ENCODE results near the gene VEGFB.
A peak's percentile ranks its signal among the peaks of the same experiment; 100 is the strongest.

VEGFB gene

DNA sequence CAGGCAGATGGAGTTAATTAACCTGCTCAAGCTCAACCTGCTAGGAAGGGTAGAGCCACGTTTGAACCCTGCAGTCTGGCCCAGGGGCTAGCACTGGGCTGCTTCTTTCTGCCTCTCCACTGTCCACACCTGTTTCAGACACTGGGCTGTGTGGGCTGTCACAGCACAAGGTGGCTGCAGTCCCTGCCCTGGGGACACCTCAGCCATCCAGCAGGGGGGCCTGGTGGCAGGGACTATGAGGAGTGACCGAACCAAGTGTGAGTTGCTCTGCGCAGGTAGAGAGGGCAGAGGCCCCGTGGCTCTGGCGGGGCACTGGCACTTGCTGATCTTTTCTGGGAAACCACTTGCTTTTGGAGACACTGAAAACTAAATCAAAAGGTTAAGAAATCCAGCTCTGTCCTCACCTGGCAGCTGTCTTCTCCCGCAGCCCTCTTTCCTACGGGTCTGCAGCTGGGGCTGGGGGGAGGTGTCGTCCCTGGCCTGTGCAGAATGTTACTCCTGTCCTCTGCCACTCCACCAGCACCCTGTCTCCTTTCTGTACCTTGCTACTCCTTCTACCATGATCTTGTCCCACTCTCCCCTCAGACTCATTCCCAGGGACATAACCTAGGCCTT is 44.3 kb downstream of the VEGFB start:
- H3K4me3 ChIP-seq (ENCODE audit: low read depth, low read length): no peak overlapping the region
- no peak for TF ChIP-seq CTCF (IDR thresholded peaks at IDR 0.05; ENCODE audit: borderline replicate concordance, insufficient read depth, low read depth, low read length)

DNA sequence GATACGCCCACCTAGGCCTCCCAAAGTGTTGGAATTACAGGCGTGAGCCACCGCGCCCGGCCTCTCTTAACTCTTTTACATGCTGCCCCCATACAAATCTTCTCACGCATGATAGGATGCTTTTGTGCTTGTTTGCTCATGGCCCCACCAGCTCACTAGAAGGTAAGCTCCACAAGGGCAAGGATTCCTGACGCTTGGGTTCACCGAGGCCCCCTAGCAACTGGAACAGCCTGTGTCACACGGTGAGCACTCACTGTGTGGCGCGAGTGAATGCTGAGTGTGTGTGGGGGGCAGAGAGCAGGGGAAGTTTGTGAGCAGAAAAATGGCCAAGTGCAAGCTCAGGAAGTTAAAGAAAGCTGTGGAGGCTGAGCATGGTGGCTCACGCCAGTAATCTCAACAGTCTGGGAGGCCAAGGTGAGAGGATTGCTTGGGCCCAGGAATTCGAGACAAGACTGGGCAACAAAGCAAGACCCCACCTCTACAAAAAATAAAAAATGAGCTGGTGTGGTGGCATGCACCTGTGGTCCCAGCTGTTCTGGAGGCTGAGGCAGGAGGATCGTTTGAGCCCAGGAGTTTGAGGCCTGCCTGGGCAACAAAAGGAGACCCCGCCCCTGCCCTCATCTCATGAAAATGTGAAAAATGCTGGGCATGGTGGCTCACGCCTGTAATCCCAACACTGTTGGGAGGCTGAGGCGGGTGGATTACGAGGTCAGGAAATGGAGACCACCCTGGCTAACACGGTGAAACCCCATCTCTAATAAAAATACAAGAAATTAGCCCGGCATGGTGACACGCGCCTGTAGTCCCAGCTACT is 47.8 kb downstream of the VEGFB start:
- TF ChIP-seq CTCF (IDR thresholded peaks at IDR 0.05; ENCODE audit: borderline replicate concordance, insufficient read depth, low read depth, low read length): no peak
- H3K4me3 ChIP-seq (ENCODE audit: low read depth, low read length): no peak overlapping the region

GRCh38 chr11:64283092-64283491 is 48.7 kb downstream of the VEGFB start:
- H3K4me3 ChIP-seq (ENCODE audit: low read depth, low read length): no peak overlapping the region
- no peak for TF ChIP-seq CTCF (IDR thresholded peaks at IDR 0.05; ENCODE audit: borderline replicate concordance, insufficient read depth, low read depth, low read length)

DNA sequence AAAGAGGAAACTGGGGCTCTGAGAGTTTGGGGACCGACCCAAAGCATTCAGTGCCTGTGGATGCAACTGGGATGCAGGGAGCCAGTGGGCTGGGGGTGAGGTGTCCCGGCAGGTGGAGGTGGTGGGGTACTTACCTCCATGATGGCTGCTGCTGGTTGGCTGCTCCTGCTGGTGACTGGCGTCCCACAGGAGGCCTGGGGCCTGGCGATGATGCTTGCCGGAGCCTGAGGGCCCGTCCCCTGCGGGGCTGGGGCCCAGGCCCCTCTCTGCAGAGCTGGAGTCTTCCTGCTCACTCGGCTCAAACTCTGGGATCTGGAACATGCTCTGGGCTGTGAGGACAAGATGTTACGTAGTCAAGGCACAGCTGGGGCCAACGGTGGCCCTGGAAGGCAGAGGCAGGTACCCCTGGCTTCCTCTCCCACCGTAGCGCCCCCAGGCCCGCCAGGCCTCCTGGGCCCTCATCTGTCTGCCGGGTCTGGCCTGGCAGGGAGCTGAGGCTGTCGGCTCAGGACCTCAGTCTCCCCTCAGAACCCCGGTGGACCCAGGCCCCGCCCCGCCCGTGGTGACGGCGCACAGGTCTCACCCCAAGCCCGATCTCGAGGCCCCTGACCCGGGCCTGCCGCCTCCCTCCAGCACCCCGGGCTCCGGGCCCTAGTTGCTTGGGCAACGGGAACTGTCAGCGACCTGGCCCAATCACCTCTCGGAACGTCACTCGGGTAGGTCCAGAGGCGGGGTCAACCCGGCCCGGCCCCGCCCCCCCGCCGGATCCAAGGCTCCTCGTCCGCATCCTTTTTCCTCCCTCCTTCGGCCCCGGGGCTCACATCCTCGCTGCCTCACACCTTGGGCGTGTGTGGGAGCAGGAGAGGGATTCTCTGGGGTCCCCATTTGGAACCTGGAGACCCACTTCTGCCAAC is 49.9 kb downstream of the VEGFB start, which contains the start of gene BAD:
TSS of gene BAD (minus strand) at position 618 of the 914 bp plus-strand sequence. CDS start at position 321, 297 bp downstream.
- H3K4me3 ChIP-seq (ENCODE audit: low read depth, low read length): peak within 1 kb of the TSS; percentile 79
- TF ChIP-seq CTCF (IDR thresholded peaks at IDR 0.05; ENCODE audit: borderline replicate concordance, insufficient read depth, low read depth, low read length): no peak

- H3K4me3 ChIP-seq (ENCODE audit: low read depth, low read length): peak within 1 kb of the TSS; percentile 79
- no peak for TF ChIP-seq CTCF (IDR thresholded peaks at IDR 0.05; ENCODE audit: borderline replicate concordance, insufficient read depth, low read depth, low read length)
Measured at GRCh38 chr11:64284962-64285884, 50.8 kb downstream of the VEGFB start, which contains the start of gene GPR137. Gene GPR137, plus strand, starts transcription at chr11:64285848. Its CDS starts 677 bp downstream, at chr11:64286525.
